ENCODE data around the gene SAMD11. TPM values are rescaled to one million over a fixed set of nuclear protein-coding genes. Genes with fewer than 3 reads are reported as not detected.

SAMD11 gene
- total RNA-seq, 1 experiment from 2014 or later, result 11.5 TPM

DNA sequence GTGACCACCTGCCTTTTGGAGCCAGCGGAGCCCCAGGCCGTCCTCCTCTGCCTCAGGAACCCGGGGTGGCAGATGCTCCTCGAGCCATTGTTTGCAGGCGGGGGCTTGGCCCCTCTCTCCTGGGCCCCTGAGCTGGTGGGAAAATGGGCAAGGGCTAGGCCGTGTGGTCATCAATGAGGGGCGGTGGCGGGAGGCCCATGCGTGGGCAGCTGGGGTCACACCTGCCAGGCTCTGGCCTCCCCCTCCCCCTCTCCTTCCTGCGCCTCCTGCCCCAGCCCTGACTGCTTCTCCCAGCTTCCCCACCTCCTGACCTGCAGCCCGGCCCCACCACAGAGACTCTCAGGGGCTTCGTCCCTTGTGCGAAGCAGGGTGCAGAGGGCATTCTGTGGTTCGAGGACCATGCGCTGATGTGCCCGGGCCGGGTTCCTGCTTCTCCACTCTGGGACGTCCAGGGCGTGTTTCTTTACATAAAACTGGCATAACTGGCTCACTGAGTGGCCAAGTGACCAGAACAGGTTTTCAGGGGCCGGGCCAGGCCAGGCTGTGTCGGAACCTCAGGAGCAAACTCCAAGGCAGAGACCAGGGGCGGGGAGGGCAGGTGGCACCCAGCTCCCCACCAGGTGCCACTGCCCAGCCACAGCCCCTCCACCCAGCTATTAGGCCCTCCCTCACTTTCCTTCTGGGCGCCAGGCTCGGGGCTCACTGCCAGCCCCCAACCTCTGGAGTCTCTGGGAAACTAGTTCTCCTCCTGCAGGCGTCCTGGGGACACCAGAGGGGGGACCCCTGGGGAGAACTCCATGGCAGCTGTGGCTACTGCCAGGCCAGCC lies 9.3 kb downstream of the SAMD11 start:
- ATAC-seq, result no peak
- H3K9me2 ChIP-seq (ENCODE audit: insufficient read depth), result no peaks in the 10 kb centered on the region
- DNase-seq (ENCODE audit: low read depth, low spot score), result no peak
- CTCF ChIA-PET, result no interaction called here
- no peak overlapping the region for H3K9ac ChIP-seq (ENCODE audit: low read length)
- H3K27ac ChIP-seq (ENCODE audit: low read depth, low read length), result no peak overlapping the region
- RAD21 ChIA-PET (ENCODE audit: low non-redundant PET in 1 of 2, low total read pairs in 2 of 2, uncharacterized antibody in 2 of 2, unreplicated experiment in 2 of 2), result no interaction called here
- H3K4me1 ChIP-seq (ENCODE audit: control insufficient read depth in 1 of 2, insufficient read depth in 2 of 2, low read length in 2 of 2), result peaks cover 4 to 16% of the 10 kb centered on the region in 2 experiments; a peak in 3 of 4 replicates
- intact Hi-C loops (cut with micrococcal nuclease), result no loop called here
- H3K4me3 ChIP-seq (replicated peaks in 1 of 2; ENCODE audit: low read depth in 1 of 2, low read length in 2 of 2), result no peak overlapping the region
- H3K9me3 ChIP-seq (ENCODE audit: control insufficient read depth in 1 of 2, insufficient read depth in 1 of 2, low read depth in 1 of 2, low read length in 2 of 2), result no peaks in the 10 kb centered on the region
- POLR2A ChIA-PET, result no interaction called here
- no TSS peak for BruUV-seq (replicated peaks)
- H2AFZ ChIP-seq (ENCODE audit: low read depth, low read length, poor library complexity, severe bottlenecking), result no peak overlapping the region
- no peaks in the 10 kb centered on the region for H3K79me2 ChIP-seq (ENCODE audit: insufficient read depth, low read length)
- H3K27me3 ChIP-seq (ENCODE audit: insufficient read depth, low read length), result peaks cover 8% of the 10 kb centered on the region; the same call in 1 of the 2 replicates
- no peak overlapping the region for H3K4me2 ChIP-seq (ENCODE audit: low read length)
- H4K20me1 ChIP-seq (ENCODE audit: insufficient read depth), result no peaks in the 10 kb centered on the region
- TF ChIP-seq CEBPB (IDR thresholded peaks at IDR 0.05; ENCODE audit: low read depth), result no peak
- TF ChIP-seq EGR1 (IDR thresholded peaks at IDR 0.05; ENCODE audit: low read depth), result no peak
- no peak for TF ChIP-seq FOSL1 (IDR thresholded peaks at IDR 0.05; ENCODE audit: low read depth)
- TF ChIP-seq SRF (IDR thresholded peaks at IDR 0.05; ENCODE audit: low read depth), result no peak
- no peak for TF ChIP-seq POLR2AphosphoS5 (IDR thresholded peaks at IDR 0.05; ENCODE audit: low read depth, low read length)
- TF ChIP-seq SP1 (IDR thresholded peaks at IDR 0.05; ENCODE audit: low read depth), result no peak
- TF ChIP-seq EZH2 (IDR thresholded peaks at IDR 0.05), result no peak
- TF ChIP-seq ATF3 (IDR thresholded peaks at IDR 0.05), result no peak
- no peaks in the 10 kb centered on the region for H3K36me3 ChIP-seq (ENCODE audit: control insufficient read depth in 1 of 2, insufficient read depth in 2 of 2, low read length in 2 of 2)

DNA sequence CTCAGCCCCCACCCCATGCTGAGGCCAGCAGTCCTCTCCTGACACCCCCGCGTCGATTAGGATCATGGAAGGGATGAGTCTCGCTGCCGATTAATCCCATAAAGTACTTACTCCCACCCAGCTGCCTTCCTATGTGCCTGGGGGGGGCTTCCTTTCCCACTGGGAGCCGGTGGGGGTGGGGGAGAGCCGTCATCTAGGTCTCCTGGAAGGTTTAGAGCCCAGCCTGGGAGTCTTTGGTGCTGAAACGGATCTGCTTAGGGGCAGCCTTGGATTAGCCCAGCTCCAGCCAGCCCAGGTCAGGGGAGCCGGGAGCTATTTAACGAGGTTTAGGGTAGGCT lies 9.8 kb downstream of the SAMD11 start:
- intact Hi-C loops (cut with micrococcal nuclease), result no loop called here
- peaks cover 10 to 20% of the 10 kb centered on the region in 2 experiments; a peak in 3 of 4 replicates for H3K4me1 ChIP-seq (ENCODE audit: control insufficient read depth in 1 of 2, insufficient read depth in 2 of 2, low read length in 2 of 2)
- no TSS peak for BruUV-seq (replicated peaks)
- POLR2A ChIA-PET, result no interaction called here
- no peaks in the 10 kb centered on the region for H3K36me3 ChIP-seq (ENCODE audit: control insufficient read depth in 1 of 2, insufficient read depth in 2 of 2, low read length in 2 of 2)
- no peak overlapping the region for H3K27ac ChIP-seq (ENCODE audit: low read depth, low read length)
- H3K9ac ChIP-seq (ENCODE audit: low read length), result no peak overlapping the region
- H4K20me1 ChIP-seq (ENCODE audit: insufficient read depth), result no peaks in the 10 kb centered on the region
- RAD21 ChIA-PET (ENCODE audit: low non-redundant PET in 1 of 2, low total read pairs in 2 of 2, uncharacterized antibody in 2 of 2, unreplicated experiment in 2 of 2), result no interaction called here
- H3K4me2 ChIP-seq (ENCODE audit: low read length), result no peak overlapping the region
- H3K9me3 ChIP-seq (ENCODE audit: control insufficient read depth in 1 of 2, insufficient read depth in 1 of 2, low read depth in 1 of 2, low read length in 2 of 2), result no peaks in the 10 kb centered on the region
- DNase-seq (ENCODE audit: low read depth, low spot score) (no peak), ATAC-seq (no peak)
- CTCF ChIA-PET, result no interaction called here
- H3K4me3 ChIP-seq (replicated peaks in 1 of 2; ENCODE audit: low read depth in 1 of 2, low read length in 2 of 2), result no peak overlapping the region
- H3K27me3 ChIP-seq (ENCODE audit: insufficient read depth, low read length), result peaks cover 8% of the 10 kb centered on the region; the same call in 1 of the 2 replicates
- no peaks in the 10 kb centered on the region for H3K9me2 ChIP-seq (ENCODE audit: insufficient read depth)
- no peaks in the 10 kb centered on the region for H3K79me2 ChIP-seq (ENCODE audit: insufficient read depth, low read length)
- H2AFZ ChIP-seq (ENCODE audit: low read depth, low read length, poor library complexity, severe bottlenecking), result no peak overlapping the region
- TF ChIP-seq SRF (IDR thresholded peaks at IDR 0.05; ENCODE audit: low read depth) (no peak), MAX (IDR thresholded peaks at IDR 0.05) (no peak), FOSL1 (IDR thresholded peaks at IDR 0.05; ENCODE audit: low read depth) (no peak), JUND (IDR thresholded peaks at IDR 0.05) (no peak), SIN3A (IDR thresholded peaks at IDR 0.05; ENCODE audit: low read depth) (no peak), ATF3 (IDR thresholded peaks at IDR 0.05) (no peak), EGR1 (IDR thresholded peaks at IDR 0.05; ENCODE audit: low read depth) (no peak), ELF1 (IDR thresholded peaks at IDR 0.05; ENCODE audit: borderline replicate concordance, low read depth) (no peak)
- TF ChIP-seq, protein P1, sequence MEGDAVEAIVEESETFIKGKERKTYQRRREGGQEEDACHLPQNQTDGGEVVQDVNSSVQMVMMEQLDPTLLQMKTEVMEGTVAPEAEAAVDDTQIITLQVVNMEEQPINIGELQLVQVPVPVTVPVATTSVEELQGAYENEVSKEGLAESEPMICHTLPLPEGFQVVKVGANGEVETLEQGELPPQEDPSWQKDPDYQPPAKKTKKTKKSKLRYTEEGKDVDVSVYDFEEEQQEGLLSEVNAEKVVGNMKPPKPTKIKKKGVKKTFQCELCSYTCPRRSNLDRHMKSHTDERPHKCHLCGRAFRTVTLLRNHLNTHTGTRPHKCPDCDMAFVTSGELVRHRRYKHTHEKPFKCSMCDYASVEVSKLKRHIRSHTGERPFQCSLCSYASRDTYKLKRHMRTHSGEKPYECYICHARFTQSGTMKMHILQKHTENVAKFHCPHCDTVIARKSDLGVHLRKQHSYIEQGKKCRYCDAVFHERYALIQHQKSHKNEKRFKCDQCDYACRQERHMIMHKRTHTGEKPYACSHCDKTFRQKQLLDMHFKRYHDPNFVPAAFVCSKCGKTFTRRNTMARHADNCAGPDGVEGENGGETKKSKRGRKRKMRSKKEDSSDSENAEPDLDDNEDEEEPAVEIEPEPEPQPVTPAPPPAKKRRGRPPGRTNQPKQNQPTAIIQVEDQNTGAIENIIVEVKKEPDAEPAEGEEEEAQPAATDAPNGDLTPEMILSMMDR (IDR thresholded peaks at IDR 0.05 in 2 of 3, conservative IDR thresholded peaks at IDR 0.05 in 1 of 3; ENCODE audit: borderline replicate concordance in 1 of 3, insufficient read depth in 1 of 3, low read depth in 2 of 3, low read length in 2 of 3), result no peak
- TF ChIP-seq, protein P2, sequence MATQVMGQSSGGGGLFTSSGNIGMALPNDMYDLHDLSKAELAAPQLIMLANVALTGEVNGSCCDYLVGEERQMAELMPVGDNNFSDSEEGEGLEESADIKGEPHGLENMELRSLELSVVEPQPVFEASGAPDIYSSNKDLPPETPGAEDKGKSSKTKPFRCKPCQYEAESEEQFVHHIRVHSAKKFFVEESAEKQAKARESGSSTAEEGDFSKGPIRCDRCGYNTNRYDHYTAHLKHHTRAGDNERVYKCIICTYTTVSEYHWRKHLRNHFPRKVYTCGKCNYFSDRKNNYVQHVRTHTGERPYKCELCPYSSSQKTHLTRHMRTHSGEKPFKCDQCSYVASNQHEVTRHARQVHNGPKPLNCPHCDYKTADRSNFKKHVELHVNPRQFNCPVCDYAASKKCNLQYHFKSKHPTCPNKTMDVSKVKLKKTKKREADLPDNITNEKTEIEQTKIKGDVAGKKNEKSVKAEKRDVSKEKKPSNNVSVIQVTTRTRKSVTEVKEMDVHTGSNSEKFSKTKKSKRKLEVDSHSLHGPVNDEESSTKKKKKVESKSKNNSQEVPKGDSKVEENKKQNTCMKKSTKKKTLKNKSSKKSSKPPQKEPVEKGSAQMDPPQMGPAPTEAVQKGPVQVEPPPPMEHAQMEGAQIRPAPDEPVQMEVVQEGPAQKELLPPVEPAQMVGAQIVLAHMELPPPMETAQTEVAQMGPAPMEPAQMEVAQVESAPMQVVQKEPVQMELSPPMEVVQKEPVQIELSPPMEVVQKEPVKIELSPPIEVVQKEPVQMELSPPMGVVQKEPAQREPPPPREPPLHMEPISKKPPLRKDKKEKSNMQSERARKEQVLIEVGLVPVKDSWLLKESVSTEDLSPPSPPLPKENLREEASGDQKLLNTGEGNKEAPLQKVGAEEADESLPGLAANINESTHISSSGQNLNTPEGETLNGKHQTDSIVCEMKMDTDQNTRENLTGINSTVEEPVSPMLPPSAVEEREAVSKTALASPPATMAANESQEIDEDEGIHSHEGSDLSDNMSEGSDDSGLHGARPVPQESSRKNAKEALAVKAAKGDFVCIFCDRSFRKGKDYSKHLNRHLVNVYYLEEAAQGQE (IDR thresholded peaks at IDR 0.05; ENCODE audit: low read depth), result no peak
